GM12872 (cell line): ENCODE results near the gene PGM5.

ENCODE experiments used
- CTCF ChIP-seq: IDR thresholded peaks from 3 replicates; pipeline ENCODE4 v1.5.1; 2011; ENCODE audit warnings: low read depth, mild to moderate bottlenecking, low read length, moderate library complexity; ENCODE audit not compliant: insufficient read depth

Gene PGM5

GRCh38 chr9:68454579-68455334 lies 98.3 kb downstream of the PGM5 start:
- no peak for TF ChIP-seq CTCF

- no peak for TF ChIP-seq CTCF
Measured at GRCh38 chr9:68455451-68455850, 99.0 kb downstream of the PGM5 start.

GRCh38 chr9:68457803-68458202 lies 101.4 kb downstream of the PGM5 start:
- TF ChIP-seq CTCF = no peak

GRCh38 chr9:68458918-68459317 lies 102.5 kb downstream of the PGM5 start:
- TF ChIP-seq CTCF = no peak

GRCh38 chr9:68462105-68462775 lies 105.8 kb downstream of the PGM5 start:
- TF ChIP-seq CTCF = no peak

- no peak for TF ChIP-seq CTCF
Measured at GRCh38 chr9:68470067-68470466, 113.7 kb downstream of the PGM5 start.

GRCh38 chr9:68470634-68471033 lies 114.2 kb downstream of the PGM5 start:
- no peak for TF ChIP-seq CTCF
